ENCODE results near the gene CHN2.

The CHN2 gene

DNA sequence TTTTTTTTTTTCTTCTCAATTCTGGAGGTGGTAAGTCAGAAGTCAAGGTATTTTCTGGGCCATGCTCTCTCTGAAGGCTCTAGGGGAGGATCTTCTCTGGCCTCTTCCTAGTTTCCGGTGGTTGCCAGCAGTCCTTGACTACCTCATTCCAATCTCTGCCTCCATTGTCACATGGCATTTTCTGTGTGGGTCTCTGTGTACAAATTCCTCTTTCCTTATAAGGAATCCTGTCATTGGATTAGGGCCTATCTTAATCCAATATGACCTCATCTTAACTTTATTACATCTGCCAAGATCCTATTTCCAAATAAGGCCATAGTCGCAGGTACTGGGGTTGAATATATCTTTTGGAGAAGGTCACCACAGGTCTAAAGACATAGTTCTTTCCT is 239.8 kb downstream of the CHN2 start:
- no peak for DNase-seq (ENCODE audit: low spot score)

DNA sequence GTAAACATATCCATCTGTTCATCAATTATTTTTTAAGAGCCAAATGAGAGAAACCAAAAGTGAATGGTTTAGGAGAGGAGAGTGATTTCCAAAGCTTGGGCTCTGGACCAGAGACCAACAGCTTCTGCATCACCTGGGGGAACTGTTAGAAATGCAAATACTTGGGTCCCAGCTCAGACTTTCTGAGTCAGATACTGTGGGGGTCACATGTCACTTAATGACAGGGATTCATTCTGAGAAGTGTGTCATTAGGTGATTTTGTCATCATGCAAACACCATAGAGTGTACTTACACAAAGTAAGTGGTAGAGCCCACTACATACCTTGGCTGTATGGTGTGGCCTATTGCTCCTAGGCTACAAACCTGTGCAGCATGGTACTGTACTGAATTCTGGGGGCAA is 240.6 kb downstream of the CHN2 start:
- no peak for DNase-seq (ENCODE audit: low spot score)

DNA sequence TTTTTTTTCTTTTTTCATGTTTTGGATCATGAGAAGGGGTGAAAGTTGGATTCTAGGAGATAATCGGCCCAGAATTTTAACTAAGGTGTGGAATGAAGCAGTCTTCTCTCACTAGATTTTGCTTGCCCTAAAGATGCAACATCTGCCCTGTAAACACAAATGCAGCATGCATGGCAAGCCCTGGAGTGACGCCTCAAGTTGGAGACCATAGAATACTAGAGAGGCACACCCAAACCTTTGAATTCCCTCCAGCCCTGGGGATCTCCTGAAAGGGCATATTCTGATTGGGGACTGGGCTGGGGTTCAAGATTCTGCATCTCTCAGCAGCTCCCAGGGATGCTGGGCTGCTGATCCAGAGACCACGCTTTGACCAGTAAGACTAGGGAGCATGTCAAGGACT is 241.3 kb downstream of the CHN2 start:
- no peak for DNase-seq (ENCODE audit: low spot score)

DNA sequence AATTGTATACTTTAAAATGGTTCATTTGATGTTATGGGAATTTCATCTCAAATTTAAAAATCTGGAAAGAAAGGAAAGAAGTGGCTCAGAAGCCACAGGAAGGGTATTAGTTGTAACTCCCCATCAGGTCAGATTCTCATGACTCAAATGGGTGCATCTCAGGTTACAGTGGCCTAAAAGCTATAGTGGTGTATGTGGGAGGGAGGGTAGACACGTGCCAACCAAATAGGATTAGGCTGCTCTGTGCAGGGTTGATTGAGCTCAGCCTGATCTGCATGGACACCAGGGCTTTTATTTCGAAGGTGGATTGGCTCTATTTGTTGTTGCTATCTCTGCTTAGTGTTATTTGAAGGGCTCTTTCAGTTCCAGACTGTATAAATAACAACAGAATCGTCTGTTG is 247.6 kb downstream of the CHN2 start:
- DNase-seq (ENCODE audit: low spot score) = peak; percentile 75

DNA sequence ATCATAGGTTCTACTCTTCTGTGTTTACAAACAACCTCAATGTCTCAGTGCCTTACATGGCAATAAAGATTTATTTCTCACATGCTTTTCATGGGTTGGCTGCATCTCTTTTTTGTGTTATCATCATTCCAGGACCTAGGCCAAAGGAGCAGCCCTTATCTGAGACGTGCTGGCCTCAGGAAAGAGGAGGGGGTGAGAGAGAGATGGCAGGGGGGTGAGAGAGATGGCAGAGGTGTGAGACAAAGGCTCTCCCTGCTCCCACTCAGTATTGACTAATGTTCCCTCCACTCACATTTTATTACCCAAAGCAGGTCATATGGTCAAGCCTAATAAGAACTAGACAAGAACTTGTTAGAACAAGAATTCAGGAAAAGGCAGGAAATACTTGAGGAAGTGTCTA is 249.0 kb downstream of the CHN2 start:
- DNase-seq (ENCODE audit: low spot score) = no peak

DNA sequence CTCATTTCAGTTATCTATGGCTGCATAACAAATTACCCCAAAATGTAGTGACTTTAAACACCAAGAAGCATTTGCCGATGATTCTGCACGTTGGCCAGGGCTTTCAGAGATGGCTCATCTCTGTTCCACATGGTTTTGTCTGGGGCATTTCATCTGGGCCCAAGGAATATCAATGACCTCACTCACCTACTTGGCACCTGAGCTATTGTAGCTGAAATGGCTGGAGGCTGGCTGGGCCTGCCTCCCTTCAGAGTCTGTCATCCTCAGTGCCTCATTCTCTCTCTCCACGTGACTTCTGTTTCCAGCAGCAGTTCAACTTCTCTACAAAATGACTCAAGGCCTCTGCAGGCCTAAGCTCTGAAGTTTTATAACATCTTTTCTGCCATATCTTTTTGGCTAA is 249.7 kb downstream of the CHN2 start:
- no peak for DNase-seq (ENCODE audit: low spot score)

DNA sequence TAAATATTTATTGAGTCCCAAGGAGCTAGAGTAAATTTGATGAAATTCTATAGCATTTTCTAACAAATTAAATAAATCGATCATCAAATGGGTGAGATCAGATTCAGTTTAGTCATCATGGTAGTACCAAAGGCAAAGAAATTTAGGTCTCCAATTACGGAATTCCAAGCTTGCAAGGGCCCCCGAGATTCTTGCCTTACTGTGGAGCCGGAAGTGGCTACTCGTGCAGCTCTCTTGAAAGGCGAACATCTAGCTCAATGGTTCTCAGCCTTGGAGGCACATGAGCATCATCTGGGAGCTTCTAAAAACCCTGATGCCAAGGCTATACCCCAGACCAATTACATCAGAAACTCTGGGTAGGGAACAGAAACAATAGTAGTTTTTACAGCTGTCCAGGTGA is 251.2 kb downstream of the CHN2 start:
- DNase-seq (ENCODE audit: low spot score) = no peak

DNA sequence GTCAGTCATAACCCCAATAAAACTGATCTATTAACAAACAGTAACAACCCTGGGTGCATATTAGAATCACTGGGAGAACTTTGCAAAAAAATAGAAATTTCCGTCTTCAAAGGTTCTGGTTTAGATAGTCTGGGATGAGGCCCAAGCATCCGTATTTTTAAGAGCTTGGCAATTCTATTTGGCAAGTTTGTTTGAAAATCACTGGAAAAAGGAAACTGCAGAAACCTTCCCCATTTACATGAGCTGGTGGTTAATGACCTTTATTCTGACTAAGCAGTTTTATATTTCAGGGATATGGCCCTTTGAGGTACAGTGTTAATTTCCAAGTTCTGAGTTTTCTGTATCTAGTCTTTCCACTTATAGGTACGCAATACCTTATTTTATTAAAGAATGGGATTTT is 253.3 kb downstream of the CHN2 start:
- no peak for DNase-seq (ENCODE audit: low spot score)

DNA sequence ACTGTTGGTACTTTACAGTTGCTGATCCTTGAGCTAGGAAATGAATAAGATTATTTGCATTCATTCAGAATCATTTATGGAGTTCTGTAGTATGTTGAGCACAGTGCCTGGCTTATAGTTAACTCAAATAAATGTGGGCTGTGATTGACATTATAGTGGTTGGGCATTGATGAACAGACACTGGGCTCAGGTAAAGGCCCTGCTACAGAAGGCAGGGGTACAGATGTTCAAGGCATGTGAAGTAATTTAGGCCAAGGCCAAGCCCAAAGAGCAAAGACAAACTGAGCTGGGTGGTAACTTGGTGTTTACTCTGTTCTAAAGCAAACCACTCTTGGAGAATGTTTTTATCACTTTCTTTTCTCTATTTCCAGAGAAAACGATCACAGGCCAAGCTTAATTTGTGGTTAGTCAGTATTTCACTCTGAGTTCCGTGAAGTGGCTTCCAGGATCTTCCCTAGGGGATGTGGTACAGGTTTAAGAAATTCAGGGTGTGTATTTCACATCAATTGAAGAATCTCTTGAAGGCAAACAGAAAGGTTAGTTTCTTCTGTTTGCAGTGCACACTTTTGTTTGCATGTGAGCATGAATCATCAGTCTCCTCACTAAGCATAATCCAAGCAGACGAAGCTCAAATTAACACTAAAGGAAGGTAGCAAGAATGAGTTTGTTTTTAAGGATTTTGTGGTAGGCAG is 255.1 kb downstream of the CHN2 start:
- DNase-seq (ENCODE audit: low spot score) = no peak

DNA sequence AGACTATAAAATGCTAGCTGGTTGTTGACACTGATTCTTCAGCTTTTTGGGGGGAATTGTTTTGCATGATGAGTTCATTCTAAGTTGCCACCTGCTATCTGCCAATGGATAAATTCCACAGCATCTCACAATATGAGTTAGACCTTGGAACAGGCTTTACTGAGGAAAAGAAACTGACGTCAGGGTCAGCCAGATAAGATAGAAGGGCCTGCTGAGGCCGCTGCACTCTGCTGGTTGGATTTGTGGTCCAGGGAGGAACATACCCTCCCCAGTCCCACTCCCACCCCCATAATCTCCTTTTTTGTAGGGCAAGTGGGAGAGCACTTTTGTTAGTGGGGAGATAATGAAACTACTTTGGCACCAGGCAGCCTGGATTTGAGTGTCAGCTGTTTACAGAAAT is 258.4 kb downstream of the CHN2 start:
- no peak for DNase-seq (ENCODE audit: low spot score)

DNA sequence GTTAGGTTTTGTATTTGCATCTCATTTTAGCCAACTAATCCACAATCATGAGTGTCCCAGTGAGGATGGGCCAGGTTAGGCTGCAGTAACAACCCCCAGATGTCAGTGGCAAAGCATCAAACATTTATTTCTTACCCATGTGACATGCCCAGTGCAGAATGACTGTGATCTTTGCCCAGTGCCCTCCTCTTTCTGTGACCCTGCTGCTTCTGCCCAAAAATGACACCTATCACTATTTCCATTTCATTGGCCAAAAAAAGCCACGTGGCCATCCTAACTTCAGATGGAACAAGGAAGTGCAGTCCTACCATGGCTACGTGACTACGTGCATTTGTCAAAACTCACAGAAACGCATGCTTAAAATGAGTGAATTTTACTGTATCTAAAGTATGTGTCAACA is 259.9 kb downstream of the CHN2 start:
- DNase-seq (ENCODE audit: low spot score) = no peak

DNA sequence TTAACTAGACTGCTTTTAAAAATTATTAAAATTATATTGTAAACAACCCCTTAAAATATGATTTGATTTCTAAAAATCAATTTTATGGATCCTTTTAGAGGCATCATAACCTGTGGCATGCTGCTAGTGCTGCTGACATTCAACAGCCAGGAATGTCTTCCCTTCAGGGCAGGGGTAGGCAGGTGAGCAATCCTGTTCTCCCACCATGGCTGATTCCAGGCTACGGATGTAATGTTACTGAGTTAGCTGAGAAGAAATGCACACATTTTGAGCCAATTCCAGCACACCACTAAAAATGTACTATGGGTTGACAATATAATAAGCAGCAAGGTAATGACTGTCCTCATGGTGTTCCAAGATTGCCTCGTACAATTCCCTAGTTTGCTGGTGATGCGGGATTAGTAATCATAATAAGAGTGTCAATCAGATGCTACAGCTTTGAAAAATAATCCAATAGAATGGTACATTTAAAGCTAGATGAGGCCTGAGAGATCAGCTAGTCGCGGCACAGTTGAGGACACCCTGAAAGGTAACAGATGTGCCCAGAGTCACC is 260.4 kb downstream of the CHN2 start:
- DNase-seq (ENCODE audit: low spot score) = no peak

DNA sequence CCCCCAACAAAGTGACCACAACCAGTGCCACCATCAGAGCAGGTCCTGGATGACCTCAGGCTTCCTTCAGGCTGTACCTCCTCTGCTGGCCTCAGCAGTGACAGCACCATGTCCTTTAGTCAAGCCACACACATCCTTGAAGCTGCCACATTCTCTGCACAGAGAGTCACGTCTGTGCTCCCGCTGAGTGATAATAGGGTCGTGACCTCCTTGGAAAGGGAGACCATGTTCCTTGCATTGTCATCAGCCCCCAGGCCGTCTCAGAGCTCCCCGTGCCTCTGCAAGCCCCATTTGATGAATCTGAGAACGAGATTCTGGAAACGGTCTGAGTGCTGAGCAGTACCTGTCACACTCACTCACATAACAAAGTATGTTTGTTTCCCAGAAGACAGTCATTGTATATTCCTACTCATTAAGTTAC is 262.6 kb downstream of the CHN2 start:
- peak; percentile 62 for DNase-seq (ENCODE audit: low spot score)

DNA sequence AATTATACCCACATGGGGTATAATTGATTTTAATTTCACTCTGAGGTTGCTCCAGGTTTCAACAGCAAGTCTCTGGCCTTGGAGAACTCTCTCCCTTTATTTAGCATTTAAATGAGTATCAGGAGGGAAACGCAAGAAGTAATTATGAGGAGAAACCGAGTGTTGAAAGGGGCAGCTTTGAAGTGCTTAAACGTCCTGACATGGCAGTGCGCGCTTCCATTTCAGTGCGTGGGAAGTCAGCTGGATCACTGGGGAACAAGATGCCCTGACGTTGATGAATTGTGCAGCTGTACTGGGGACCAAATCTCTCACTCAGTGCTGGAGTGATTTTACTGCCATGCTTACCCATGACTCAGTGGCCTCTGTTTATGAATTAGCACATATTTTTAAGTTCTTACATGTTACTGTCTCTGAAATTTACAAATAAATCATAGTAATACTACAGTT is 263.0 kb downstream of the CHN2 start:
- DNase-seq (ENCODE audit: low spot score) = no peak

DNA sequence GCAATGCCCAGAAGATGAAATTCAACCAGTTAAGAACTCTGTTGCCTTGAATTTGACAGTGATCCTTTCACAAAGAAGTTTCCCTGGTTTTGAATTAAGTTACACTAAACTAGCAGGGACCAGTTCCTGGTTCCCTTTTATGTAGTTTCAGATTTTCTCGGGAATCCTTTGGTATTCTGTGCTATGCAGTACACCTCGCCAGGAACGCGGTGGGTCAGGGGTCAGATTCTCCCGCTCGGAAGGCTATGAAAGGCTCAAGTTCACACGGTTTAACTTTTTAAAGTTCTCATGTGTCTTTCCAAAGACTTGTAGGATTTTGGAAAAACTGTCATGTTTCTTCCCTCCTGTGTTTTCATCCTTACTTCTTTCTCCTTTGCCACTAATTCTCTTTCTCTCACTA is 264.4 kb downstream of the CHN2 start:
- DNase-seq (ENCODE audit: low spot score) = no peak

DNA sequence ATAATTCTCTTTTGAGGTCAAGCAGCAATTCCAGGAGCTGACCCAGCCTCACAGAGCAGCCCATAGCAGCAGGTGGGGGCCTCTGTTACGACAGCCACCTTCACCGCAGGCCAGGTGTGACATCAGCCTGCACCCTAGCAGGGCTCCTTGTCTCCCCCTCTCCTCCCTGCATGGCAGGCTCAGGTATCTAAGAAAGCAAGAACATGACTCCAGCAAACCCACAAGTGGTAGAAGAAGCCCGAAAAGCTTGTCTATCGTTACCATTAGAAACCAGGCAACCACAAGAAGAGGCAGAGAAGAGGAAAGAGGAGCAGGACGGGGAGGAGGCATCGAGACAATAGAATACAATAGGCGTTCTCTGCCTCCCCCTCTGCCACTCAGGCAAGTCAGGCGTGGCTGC is 265.0 kb downstream of the CHN2 start:
- no peak for DNase-seq (ENCODE audit: low spot score)

DNA sequence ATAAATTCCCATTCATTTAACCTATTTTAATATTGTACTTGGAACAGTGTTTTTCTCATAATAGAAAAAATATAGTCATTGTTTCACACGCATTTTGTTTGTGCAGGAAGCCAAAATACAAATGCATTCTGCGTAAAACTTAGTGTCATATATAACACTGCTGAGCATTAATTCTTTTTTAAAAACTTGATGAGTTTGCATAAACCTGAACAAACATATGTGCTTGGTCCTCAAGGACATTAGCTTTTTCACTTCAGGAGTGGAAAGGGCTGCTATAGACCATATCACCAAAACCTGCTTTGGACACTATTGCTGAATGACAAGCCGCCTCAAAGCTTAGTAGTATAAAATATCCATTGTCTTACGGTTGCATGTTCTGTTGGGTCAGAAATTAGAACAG is 267.4 kb downstream of the CHN2 start:
- DNase-seq (ENCODE audit: low spot score) = no peak

DNA sequence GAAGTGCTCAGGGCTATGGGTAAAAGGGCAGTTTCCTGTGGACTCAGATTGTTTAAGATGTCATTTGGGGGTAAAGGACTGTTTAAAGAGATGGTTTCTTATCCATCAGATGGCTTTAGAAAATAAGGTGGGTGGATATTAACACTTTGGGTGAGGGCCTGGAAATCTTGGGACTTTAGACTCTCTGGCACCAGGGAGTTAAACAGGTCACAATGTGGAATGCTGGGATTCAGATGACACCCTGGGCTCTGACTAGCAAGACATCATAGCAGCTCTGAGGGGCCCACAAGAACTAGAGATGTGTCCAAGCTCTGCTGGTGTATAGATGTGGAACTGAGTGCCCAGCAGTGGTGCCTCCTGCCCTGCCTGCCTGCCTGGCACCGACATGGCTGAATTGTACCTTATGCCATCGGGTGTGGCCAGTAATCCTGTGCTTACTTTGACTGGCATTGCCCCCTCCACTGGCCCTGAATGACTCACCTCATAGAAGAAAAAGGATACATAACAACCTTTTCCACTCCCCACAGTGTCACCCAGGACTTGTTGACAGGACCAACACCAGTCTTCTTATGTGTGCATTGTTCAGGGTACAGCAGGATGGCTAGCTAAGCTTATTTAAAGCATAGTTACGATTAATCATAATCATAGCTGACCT is 269.1 kb downstream of the CHN2 start:
- no peak for DNase-seq (ENCODE audit: low spot score)

DNA sequence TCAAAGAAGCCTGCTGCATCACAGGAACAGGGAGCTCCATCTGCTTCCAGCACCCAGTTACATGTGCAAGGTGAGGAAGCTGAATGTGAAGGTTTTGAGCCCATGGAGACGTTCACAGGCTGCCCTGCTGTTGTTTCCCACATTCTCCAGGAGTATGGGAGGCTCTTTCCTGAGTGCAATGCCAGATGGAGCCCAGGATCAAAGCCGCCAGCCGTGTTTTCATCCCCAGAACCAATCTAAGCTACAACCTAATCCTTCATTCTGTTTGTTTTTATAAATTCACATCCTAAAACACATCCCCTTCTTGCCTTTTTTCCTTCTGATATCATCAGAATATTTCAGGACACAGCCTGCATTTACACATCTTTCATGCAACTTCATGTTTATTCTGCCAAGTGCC is 270.2 kb downstream of the CHN2 start:
- DNase-seq (ENCODE audit: low spot score) = no peak

DNA sequence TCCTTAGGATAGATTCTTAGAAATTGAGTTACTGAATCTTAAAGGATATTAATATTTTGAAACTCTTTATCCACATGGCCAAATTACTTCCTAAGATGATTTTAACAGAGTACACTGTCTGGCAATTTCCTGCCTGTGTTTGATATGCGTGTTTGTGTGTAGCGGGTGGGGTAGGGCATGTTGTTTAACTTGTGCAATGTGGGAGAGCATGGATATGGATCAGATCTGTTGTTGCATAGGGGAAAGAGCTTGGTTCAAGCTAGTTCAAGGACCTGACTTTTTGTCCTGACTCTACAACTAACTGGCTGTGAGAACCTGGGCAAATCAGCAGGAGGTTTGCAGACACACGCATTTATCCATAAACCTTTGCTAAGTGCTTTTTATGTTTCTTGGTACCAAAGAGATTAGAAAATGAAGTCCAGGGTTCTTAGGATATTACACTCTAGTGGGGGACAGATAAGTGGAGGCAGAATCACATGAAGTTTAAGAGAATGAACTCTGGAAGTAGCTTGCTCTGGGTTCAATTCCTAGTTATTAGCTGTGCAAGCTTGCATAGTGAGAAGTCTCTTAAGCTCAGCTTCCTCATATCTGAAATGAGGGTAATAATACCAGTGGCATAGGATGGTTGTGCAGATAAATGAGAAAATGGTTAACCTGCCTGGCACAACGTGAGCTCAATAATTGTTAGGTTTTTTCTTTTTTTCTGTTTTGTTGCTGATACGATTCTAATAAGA is 272.8 kb downstream of the CHN2 start:
- no peak for DNase-seq (ENCODE audit: low spot score)

DNA sequence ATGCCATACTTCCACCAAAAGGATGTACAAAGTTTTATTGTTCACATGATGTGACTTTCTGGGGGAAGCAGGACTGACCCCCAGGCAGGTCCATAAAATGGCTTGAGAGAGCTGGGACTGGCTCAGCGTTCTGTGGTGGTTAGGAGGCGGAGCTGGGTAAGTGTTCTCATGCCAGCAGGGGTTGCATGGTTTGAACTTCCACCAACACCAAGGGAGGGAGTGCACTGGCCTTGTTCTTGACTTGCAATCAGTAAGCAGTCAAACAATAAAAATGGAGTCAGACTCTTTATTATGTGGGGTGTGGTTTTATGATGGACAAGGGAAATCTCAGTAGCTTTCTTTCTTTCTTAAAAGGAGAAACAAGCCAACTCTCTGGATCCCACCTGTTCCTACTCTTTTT is 273.6 kb downstream of the CHN2 start:
- DNase-seq (ENCODE audit: low spot score) = no peak

DNA sequence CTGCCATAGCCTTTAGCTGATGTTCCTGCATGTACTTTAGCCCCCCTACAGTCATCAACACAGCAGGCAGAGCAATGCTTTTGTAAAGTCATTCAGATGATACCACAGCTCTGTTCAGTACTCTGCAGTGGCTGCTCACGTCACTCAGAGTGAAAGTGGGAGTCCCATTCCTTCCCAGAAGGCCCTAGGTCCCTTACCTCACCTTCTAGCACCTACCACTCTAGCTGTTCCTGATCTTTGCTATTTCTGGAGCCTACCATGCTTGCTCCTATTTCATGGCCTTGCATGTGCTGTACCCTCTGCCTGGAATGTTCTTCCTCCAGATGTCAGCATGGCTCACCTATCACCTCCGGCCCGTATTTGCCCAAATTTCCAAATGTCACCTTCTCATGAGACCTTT is 274.7 kb downstream of the CHN2 start:
- DNase-seq (ENCODE audit: low spot score) = no peak

DNA sequence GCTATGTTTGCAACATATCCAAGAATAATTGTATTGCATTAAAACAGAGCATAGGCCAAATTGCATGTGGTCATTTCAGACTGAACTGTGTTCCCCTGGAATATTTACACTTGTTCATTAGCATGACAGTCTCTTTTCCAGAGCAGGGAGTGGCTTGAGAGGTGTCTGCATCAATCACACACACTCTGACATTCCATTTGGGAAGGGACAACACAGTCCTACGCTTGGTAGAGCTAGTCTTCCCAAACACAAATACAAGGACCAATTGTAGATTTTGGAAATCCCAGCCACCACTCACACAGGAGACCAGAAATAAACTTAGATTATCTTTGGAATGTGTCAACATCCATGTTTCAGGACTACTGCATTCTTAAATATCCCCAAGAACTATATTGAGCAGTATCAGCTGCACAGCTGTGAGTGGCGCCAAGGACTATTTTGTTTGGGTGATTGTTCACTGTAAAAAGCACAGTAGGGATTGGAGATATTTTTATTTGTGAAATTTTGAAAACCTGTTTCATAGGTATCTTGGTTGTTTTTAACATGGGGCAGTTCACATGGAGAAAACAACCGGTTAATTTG is 275.5 kb downstream of the CHN2 start:
- no peak for DNase-seq (ENCODE audit: low spot score)

Data from ecto neural progenitor cell (in vitro differentiated cells).